Upper lobe of left lung (tissue), 4 donors: Measurements from ENCODE around the gene APP.

ENCODE experiments used
- CTCF ChIP-seq, 6 experiments: fragments of 450-650 bp in 4 of 6; fragments of 200-600 bp in 2 of 6; sonication (generic) in 2 of 6; IDR thresholded peaks; one replicate each; pipeline ENCODE4 v1.5.1; 2016 to 2019; ENCODE audit warnings: antibody characterized with exemption in 6 of 6
- EP300 ChIP-seq, 4 donors: sonication (generic); formaldehyde crosslinking; IDR thresholded peaks; one replicate each; pipeline ENCODE4 v1.5.1; 2017; ENCODE audit warnings: antibody characterized with exemption in 4 of 4, control low read depth in 2 of 4
- POLR2A ChIP-seq, 4 donors: fragments of 450-650 bp; IDR thresholded peaks; one replicate each; pipeline ENCODE4 v1.5.1; 2016 to 2017; ENCODE audit warnings: antibody characterized with exemption in 4 of 4, mild to moderate bottlenecking in 2 of 4
- POLR2AphosphoS5 ChIP-seq, 2 donors: sonication (generic); formaldehyde crosslinking; IDR thresholded peaks; one replicate each; pipeline ENCODE4 v1.5.1; 2017; ENCODE audit warnings: antibody characterized with exemption in 2 of 2

GRCh38 chr21:25936776-25937175, 233.8 kb downstream of the APP start:
- TF ChIP-seq CTCF (IDR thresholded peaks at IDR 0.05) (no peak), POLR2AphosphoS5 (IDR thresholded peaks at IDR 0.05) (no peak), EP300 (IDR thresholded peaks at IDR 0.05) (no peak), POLR2A (IDR thresholded peaks at IDR 0.05) (no peak)
